ENCODE results near the gene SPI1.

The SPI1 gene

GRCh38 chr11:47415949-47416472 lies 37.7 kb upstream of the SPI1 start:
- Histone ChIP-seq H3K36me3 (ENCODE audit: control insufficient read depth in 4 of 4, insufficient read depth in 4 of 4, low read length in 3 of 4) (peaks cover 7 to 67% (median 39%) of the 10 kb centered on the region in 4 experiments), H3K4me3 (ENCODE audit: control insufficient read depth in 1 of 7, extremely low read depth in 1 of 7, insufficient read depth in 4 of 7, low read depth in 2 of 7, low read length in 6 of 7) (no peak overlapping the region), H3K4me1 (ENCODE audit: control extremely low read depth in 1 of 4, control insufficient read depth in 4 of 4, insufficient read depth in 4 of 4, low read length in 3 of 4) (peaks cover 0 to 10% (median 4%) of the 10 kb centered on the region in 4 experiments), H3K27me3 (replicated peaks in 2 of 5; ENCODE audit: control insufficient read depth in 4 of 5, insufficient read depth in 5 of 5, low read length in 4 of 5) (no peaks in the 10 kb centered on the region), H3K9me3 (ENCODE audit: control extremely low read depth in 1 of 5, control insufficient read depth in 4 of 5, insufficient read depth in 2 of 5, low read depth in 1 of 5, low read length in 4 of 5) (no peaks in the 10 kb centered on the region), H3K27ac (ENCODE audit: insufficient read depth in 1 of 2, low read depth in 1 of 2, low read length in 2 of 2, poor library complexity in 1 of 2, severe bottlenecking in 2 of 2) (peak overlapping the region in 1 of 2 experiments; percentile 25)
- WGBS (ENCODE audit: insufficient coverage) = 50% methylated on average over 6 of the region's 13 CpGs
- ChIA-PET POLR2A (interaction anchor here (2.0 kb wide), 1 partner anchor 10 kb away, joined by 8 read pairs; the partner anchor contains the start of gene PSMC3), CTCF (interaction anchor here (0.7 to 7.2 kb wide), 3 partner anchors 9 to 185 kb away, joined by 3 to 46 read pairs (median 4); partner anchors contain the start of gene PSMC3)
- no peak for DNase-seq

- Histone ChIP-seq H3K27me3 (replicated peaks in 2 of 5; ENCODE audit: control insufficient read depth in 4 of 5, insufficient read depth in 5 of 5, low read length in 4 of 5) (no peaks in the 10 kb centered on the region), H3K27ac (ENCODE audit: insufficient read depth in 1 of 2, low read depth in 1 of 2, low read length in 2 of 2, poor library complexity in 1 of 2, severe bottlenecking in 2 of 2) (peak overlapping the region in 1 of 2 experiments; percentile 25), H3K4me1 (ENCODE audit: control extremely low read depth in 1 of 4, control insufficient read depth in 4 of 4, insufficient read depth in 4 of 4, low read length in 3 of 4) (peaks cover 0 to 10% (median 4%) of the 10 kb centered on the region in 4 experiments), H3K4me3 (ENCODE audit: control insufficient read depth in 1 of 7, extremely low read depth in 1 of 7, insufficient read depth in 4 of 7, low read depth in 2 of 7, low read length in 6 of 7) (no peak overlapping the region), H3K9me3 (ENCODE audit: control extremely low read depth in 1 of 5, control insufficient read depth in 4 of 5, insufficient read depth in 2 of 5, low read depth in 1 of 5, low read length in 4 of 5) (no peaks in the 10 kb centered on the region), H3K36me3 (ENCODE audit: control insufficient read depth in 4 of 4, insufficient read depth in 4 of 4, low read length in 3 of 4) (peaks cover 7 to 61% (median 37%) of the 10 kb centered on the region in 4 experiments)
- CTCF ChIA-PET = interaction anchor here (0.7 to 7.2 kb wide), 4 partner anchors 10 to 185 kb away, joined by 3 to 46 read pairs (median 4); partner anchors contain the start of gene PSMC3
- 90% methylated on average over 27 of the region's 31 CpGs for WGBS (ENCODE audit: insufficient coverage)
- DNase-seq = no peak
- POLR2A ChIA-PET = interaction anchor here (2.0 kb wide), 1 partner anchor 11 kb away, joined by 8 read pairs; the partner anchor contains the start of gene PSMC3
Observed at GRCh38 chr11:47415091-47415854, 36.9 kb upstream of the SPI1 start.

GRCh38 chr11:47414685-47415070 lies 36.3 kb upstream of the SPI1 start:
- H3K4me1 ChIP-seq (ENCODE audit: control extremely low read depth in 1 of 4, control insufficient read depth in 4 of 4, insufficient read depth in 4 of 4, low read length in 3 of 4) = peaks cover 0 to 10% (median 5%) of the 10 kb centered on the region in 4 experiments
- H3K27ac ChIP-seq (ENCODE audit: insufficient read depth in 1 of 2, low read depth in 1 of 2, low read length in 2 of 2, poor library complexity in 1 of 2, severe bottlenecking in 2 of 2) = no peak overlapping the region
- POLR2A ChIA-PET = no interaction called here
- CTCF ChIA-PET = interaction anchor here (0.8 to 7.2 kb wide), 6 partner anchors 11 to 181 kb away, joined by 3 to 46 read pairs (median 4); partner anchors contain the start of genes PSMC3 and RAPSN
- WGBS (ENCODE audit: insufficient coverage) = 100% methylated on average over 17 of the region's 19 CpGs
- no peaks in the 10 kb centered on the region for H3K9me3 ChIP-seq (ENCODE audit: control extremely low read depth in 1 of 5, control insufficient read depth in 4 of 5, insufficient read depth in 2 of 5, low read depth in 1 of 5, low read length in 4 of 5)
- H3K36me3 ChIP-seq (ENCODE audit: control insufficient read depth in 4 of 4, insufficient read depth in 4 of 4, low read length in 3 of 4) = peaks cover 7 to 55% (median 34%) of the 10 kb centered on the region in 4 experiments
- H3K27me3 ChIP-seq (replicated peaks in 2 of 5; ENCODE audit: control insufficient read depth in 4 of 5, insufficient read depth in 5 of 5, low read length in 4 of 5) = no peaks in the 10 kb centered on the region
- no peak for DNase-seq
- H3K4me3 ChIP-seq (ENCODE audit: control insufficient read depth in 1 of 7, extremely low read depth in 1 of 7, insufficient read depth in 4 of 7, low read depth in 2 of 7, low read length in 6 of 7) = no peak overlapping the region

- peaks cover 7 to 52% (median 31%) of the 10 kb centered on the region in 4 experiments for H3K36me3 ChIP-seq (ENCODE audit: control insufficient read depth in 4 of 4, insufficient read depth in 4 of 4, low read length in 3 of 4)
- H3K4me1 ChIP-seq (ENCODE audit: control extremely low read depth in 1 of 4, control insufficient read depth in 4 of 4, insufficient read depth in 4 of 4, low read length in 3 of 4) = peaks cover 0 to 15% (median 10%) of the 10 kb centered on the region in 4 experiments
- ChIA-PET POLR2A (no interaction called here), CTCF (interaction anchor here (0.8 to 7.2 kb wide), 6 partner anchors 11 to 180 kb away, joined by 3 to 46 read pairs (median 4); partner anchors contain the start of genes PSMC3 and RAPSN)
- H3K4me3 ChIP-seq (ENCODE audit: control insufficient read depth in 1 of 7, extremely low read depth in 1 of 7, insufficient read depth in 4 of 7, low read depth in 2 of 7, low read length in 6 of 7) = no peak overlapping the region
- H3K9me3 ChIP-seq (ENCODE audit: control extremely low read depth in 1 of 5, control insufficient read depth in 4 of 5, insufficient read depth in 2 of 5, low read depth in 1 of 5, low read length in 4 of 5) = no peaks in the 10 kb centered on the region
- no peaks in the 10 kb centered on the region for H3K27me3 ChIP-seq (replicated peaks in 2 of 5; ENCODE audit: control insufficient read depth in 4 of 5, insufficient read depth in 5 of 5, low read length in 4 of 5)
- DNase-seq = no peak
- no peak overlapping the region for H3K27ac ChIP-seq (ENCODE audit: insufficient read depth in 1 of 2, low read depth in 1 of 2, low read length in 2 of 2, poor library complexity in 1 of 2, severe bottlenecking in 2 of 2)
- WGBS (ENCODE audit: insufficient coverage) = 98% methylated on average over 12 of the region's 16 CpGs
Observed at GRCh38 chr11:47413908-47414684, 35.7 kb upstream of the SPI1 start.

GRCh38 chr11:47413351-47413750 lies 35.0 kb upstream of the SPI1 start:
- Histone ChIP-seq H3K4me1 (ENCODE audit: control extremely low read depth in 1 of 4, control insufficient read depth in 4 of 4, insufficient read depth in 4 of 4, low read length in 3 of 4) (peaks cover 0 to 19% (median 16%) of the 10 kb centered on the region in 4 experiments), H3K9me3 (ENCODE audit: control extremely low read depth in 1 of 5, control insufficient read depth in 4 of 5, insufficient read depth in 2 of 5, low read depth in 1 of 5, low read length in 4 of 5) (no peaks in the 10 kb centered on the region), H3K36me3 (ENCODE audit: control insufficient read depth in 4 of 4, insufficient read depth in 4 of 4, low read length in 3 of 4) (peaks cover 3 to 44% (median 26%) of the 10 kb centered on the region in 4 experiments), H3K27me3 (replicated peaks in 2 of 5; ENCODE audit: control insufficient read depth in 4 of 5, insufficient read depth in 5 of 5, low read length in 4 of 5) (no peaks in the 10 kb centered on the region), H3K27ac (ENCODE audit: insufficient read depth in 1 of 2, low read depth in 1 of 2, low read length in 2 of 2, poor library complexity in 1 of 2, severe bottlenecking in 2 of 2) (no peak overlapping the region), H3K4me3 (ENCODE audit: control insufficient read depth in 1 of 7, extremely low read depth in 1 of 7, insufficient read depth in 4 of 7, low read depth in 2 of 7, low read length in 6 of 7) (no peak overlapping the region)
- DNase-seq = no peak
- WGBS (ENCODE audit: insufficient coverage) = 98% methylated on average over 8 of the region's 13 CpGs
- CTCF ChIA-PET = interaction anchor here (0.8 to 7.2 kb wide), 7 partner anchors 12 to 177 kb away, joined by 3 to 46 read pairs (median 4); partner anchors contain the start of gene PSMC3
- POLR2A ChIA-PET = no interaction called here

GRCh38 chr11:47411884-47412746 lies 33.8 kb upstream of the SPI1 start:
- Histone ChIP-seq H3K36me3 (ENCODE audit: control insufficient read depth in 4 of 4, insufficient read depth in 4 of 4, low read length in 3 of 4) (peaks cover 0 to 34% (median 21%) of the 10 kb centered on the region in 4 experiments), H3K9me3 (ENCODE audit: control extremely low read depth in 1 of 5, control insufficient read depth in 4 of 5, insufficient read depth in 2 of 5, low read depth in 1 of 5, low read length in 4 of 5) (no peaks in the 10 kb centered on the region), H3K27me3 (replicated peaks in 2 of 5; ENCODE audit: control insufficient read depth in 4 of 5, insufficient read depth in 5 of 5, low read length in 4 of 5) (no peaks in the 10 kb centered on the region), H3K27ac (ENCODE audit: insufficient read depth in 1 of 2, low read depth in 1 of 2, low read length in 2 of 2, poor library complexity in 1 of 2, severe bottlenecking in 2 of 2) (no peak overlapping the region), H3K4me3 (ENCODE audit: control insufficient read depth in 1 of 7, extremely low read depth in 1 of 7, insufficient read depth in 4 of 7, low read depth in 2 of 7, low read length in 6 of 7) (no peak overlapping the region), H3K4me1 (ENCODE audit: control extremely low read depth in 1 of 4, control insufficient read depth in 4 of 4, insufficient read depth in 4 of 4, low read length in 3 of 4) (peaks cover 7 to 27% (median 23%) of the 10 kb centered on the region in 4 experiments)
- peak; percentile 48 to 65 (median 58) for DNase-seq
- ChIA-PET CTCF (interaction anchor here (0.6 to 14.8 kb wide), 20 partner anchors 10 to 220 kb away, joined by 3 to 217 read pairs (median 4); partner anchors contain the start of genes DDB2, PSMC3 and SPI1), POLR2A (interaction anchor here (1.0 to 2.1 kb wide), 6 partner anchors 14 to 53 kb away, joined by 3 to 7 read pairs (median 4); partner anchors contain the start of genes PSMC3 and SPI1)
- 76% methylated on average over 12 of the region's 12 CpGs for WGBS (ENCODE audit: insufficient coverage)

All from common myeloid progenitor, CD34-positive (primary cell).